ENCODE results near the gene CEBPG.

DNA sequence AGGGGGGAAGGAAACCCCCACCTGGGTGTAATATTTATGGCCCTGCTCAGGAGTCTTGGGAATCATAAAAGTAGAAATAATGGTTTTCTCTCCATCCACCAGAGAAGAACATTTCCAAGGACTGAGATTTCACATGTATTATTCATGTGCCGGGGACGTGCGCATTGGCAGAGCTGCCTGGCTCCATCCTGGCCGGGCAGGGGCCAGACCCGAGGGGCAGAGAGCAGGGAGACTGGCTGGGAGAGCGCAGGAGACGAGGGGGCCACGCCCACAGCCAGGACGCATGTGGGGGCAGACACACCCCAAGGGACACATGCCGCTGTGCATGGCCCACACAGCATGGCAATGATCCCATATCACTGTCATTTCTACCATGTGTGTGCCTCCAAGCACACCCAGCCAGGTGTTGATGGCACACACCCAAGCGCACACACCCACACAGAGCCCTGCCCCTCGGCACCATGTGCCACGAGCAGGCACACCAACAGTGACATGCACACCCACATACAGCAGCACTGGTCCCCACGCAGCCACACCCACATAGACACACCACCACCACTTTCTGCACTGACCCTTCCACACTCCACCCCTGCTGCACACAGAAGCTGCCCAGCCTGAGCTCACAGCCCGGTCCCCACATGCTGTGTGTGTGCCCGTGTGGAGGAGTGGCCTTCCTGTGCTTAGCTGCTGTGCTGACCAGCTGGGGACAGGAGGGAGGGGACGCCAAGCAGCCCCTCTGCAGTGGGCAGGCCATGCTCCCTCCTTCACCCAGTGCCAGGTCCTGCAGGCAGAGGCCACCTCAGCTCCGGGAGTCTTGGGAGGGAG lies 39.3 kb downstream of the CEBPG start:
- TF ChIP-seq, protein P1, sequence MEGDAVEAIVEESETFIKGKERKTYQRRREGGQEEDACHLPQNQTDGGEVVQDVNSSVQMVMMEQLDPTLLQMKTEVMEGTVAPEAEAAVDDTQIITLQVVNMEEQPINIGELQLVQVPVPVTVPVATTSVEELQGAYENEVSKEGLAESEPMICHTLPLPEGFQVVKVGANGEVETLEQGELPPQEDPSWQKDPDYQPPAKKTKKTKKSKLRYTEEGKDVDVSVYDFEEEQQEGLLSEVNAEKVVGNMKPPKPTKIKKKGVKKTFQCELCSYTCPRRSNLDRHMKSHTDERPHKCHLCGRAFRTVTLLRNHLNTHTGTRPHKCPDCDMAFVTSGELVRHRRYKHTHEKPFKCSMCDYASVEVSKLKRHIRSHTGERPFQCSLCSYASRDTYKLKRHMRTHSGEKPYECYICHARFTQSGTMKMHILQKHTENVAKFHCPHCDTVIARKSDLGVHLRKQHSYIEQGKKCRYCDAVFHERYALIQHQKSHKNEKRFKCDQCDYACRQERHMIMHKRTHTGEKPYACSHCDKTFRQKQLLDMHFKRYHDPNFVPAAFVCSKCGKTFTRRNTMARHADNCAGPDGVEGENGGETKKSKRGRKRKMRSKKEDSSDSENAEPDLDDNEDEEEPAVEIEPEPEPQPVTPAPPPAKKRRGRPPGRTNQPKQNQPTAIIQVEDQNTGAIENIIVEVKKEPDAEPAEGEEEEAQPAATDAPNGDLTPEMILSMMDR (IDR thresholded peaks at IDR 0.05): no peak
- TF ChIP-seq EP300 (IDR thresholded peaks at IDR 0.05) (no peak), POLR2A (IDR thresholded peaks at IDR 0.05) (no peak)
